Measurements from ENCODE around the gene CLCN6. TPM values are rescaled to one million over a fixed set of nuclear protein-coding genes. Genes with fewer than 3 reads are reported as not detected.
A peak's percentile ranks its signal among the peaks of the same experiment; 100 is the strongest.

Gene CLCN6
- total RNA-seq, result 11.3 and 14.1 TPM in 2 replicates

- DNase-seq (ENCODE audit: extremely low read depth, low read depth, low spot score), result peak; percentile 83
Observed at GRCh38 chr1:11805422-11806306, at the start of gene CLCN6, which contains the start of gene MTHFR. Gene CLCN6 (plus strand): TSS chr1:11806191. CDS start chr1:11806263, 72 bp downstream. Gene MTHFR (minus strand): TSS chr1:11805964. CDS start chr1:11803116, 2,848 bp downstream.

- no peak for DNase-seq (ENCODE audit: extremely low read depth, low read depth, low spot score)
Observed at GRCh38 chr1:11757047-11757446, 48.9 kb upstream of the CLCN6 start.

- no peak for DNase-seq (ENCODE audit: extremely low read depth, low read depth, low spot score)
Observed at GRCh38 chr1:11759791-11760190, 46.2 kb upstream of the CLCN6 start.

GRCh38 chr1:11761285-11761684, 44.7 kb upstream of the CLCN6 start:
- no peak for DNase-seq (ENCODE audit: extremely low read depth, low read depth, low spot score)

GRCh38 chr1:11761988-11762406, 44.0 kb upstream of the CLCN6 start, which contains the start of gene C1orf167:
Gene C1orf167 (plus strand): TSS chr1:11762193. CDS start chr1:11764401, 2,208 bp downstream.
- DNase-seq (ENCODE audit: extremely low read depth, low read depth, low spot score), result no peak

- DNase-seq (ENCODE audit: extremely low read depth, low read depth, low spot score), result no peak
Observed at GRCh38 chr1:11764115-11764514, 41.9 kb upstream of the CLCN6 start.

- DNase-seq (ENCODE audit: extremely low read depth, low read depth, low spot score), result no peak
Observed at GRCh38 chr1:11764519-11764918, 41.5 kb upstream of the CLCN6 start.

GRCh38 chr1:11765661-11766428, 40.1 kb upstream of the CLCN6 start:
- DNase-seq (ENCODE audit: extremely low read depth, low read depth, low spot score), result no peak

GRCh38 chr1:11766429-11766776, 39.6 kb upstream of the CLCN6 start:
- no peak for DNase-seq (ENCODE audit: extremely low read depth, low read depth, low spot score)

- DNase-seq (ENCODE audit: extremely low read depth, low read depth, low spot score), result no peak
Observed at GRCh38 chr1:11767922-11768704, 37.9 kb upstream of the CLCN6 start.

GRCh38 chr1:11768821-11769220, 37.2 kb upstream of the CLCN6 start:
- no peak for DNase-seq (ENCODE audit: extremely low read depth, low read depth, low spot score)

GRCh38 chr1:11769274-11769673, 36.7 kb upstream of the CLCN6 start:
- DNase-seq (ENCODE audit: extremely low read depth, low read depth, low spot score), result no peak

- DNase-seq (ENCODE audit: extremely low read depth, low read depth, low spot score), result no peak
Observed at GRCh38 chr1:11770011-11770410, 36.0 kb upstream of the CLCN6 start.

GRCh38 chr1:11771481-11772043, 34.4 kb upstream of the CLCN6 start:
- no peak for DNase-seq (ENCODE audit: extremely low read depth, low read depth, low spot score)

GRCh38 chr1:11772458-11772857, 33.5 kb upstream of the CLCN6 start:
- DNase-seq (ENCODE audit: extremely low read depth, low read depth, low spot score), result no peak

GRCh38 chr1:11774753-11775152, 31.2 kb upstream of the CLCN6 start:
- no peak for DNase-seq (ENCODE audit: extremely low read depth, low read depth, low spot score)

- DNase-seq (ENCODE audit: extremely low read depth, low read depth, low spot score), result no peak
Observed at GRCh38 chr1:11777658-11778322, 28.2 kb upstream of the CLCN6 start.

GRCh38 chr1:11778336-11778735, 27.7 kb upstream of the CLCN6 start:
- no peak for DNase-seq (ENCODE audit: extremely low read depth, low read depth, low spot score)

GRCh38 chr1:11778844-11779623, 27.0 kb upstream of the CLCN6 start:
- DNase-seq (ENCODE audit: extremely low read depth, low read depth, low spot score), result no peak
